GM21529 (cell line): ENCODE measurements around the gene KSR2.
"Not testable (repeated sequence)": the region's sequence is repeated elsewhere in the genome, so short reads cannot be mapped to it uniquely, and the experiment has no call there.

Source experiments
- ATAC-seq: cut with Tn5 transposase; IDR thresholded peaks from one replicate; pipeline ENCODE4 v1.9.1; 2021; ENCODE audit not compliant: unreplicated experiment

Gene KSR2

DNA sequence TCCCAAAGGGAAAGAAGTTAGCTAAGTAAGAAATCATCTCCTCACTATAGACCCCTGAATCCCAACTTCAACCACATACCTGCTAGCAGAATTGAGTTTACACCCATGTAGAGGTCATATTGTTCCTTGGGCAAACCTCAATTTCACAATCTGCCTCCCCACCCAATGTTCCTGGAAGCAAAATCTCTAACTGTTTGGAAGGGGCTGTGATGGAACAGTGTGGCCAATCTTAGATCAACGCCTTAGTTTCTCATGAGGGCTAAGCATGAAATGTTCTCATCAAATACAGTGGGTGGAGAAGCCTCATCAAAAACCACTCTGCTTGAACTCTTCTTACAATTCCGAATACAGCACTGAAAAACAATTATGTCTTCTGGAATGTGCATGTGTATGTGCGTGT, 323.3 kb downstream of the KSR2 start:
- ATAC-seq = no peak

DNA sequence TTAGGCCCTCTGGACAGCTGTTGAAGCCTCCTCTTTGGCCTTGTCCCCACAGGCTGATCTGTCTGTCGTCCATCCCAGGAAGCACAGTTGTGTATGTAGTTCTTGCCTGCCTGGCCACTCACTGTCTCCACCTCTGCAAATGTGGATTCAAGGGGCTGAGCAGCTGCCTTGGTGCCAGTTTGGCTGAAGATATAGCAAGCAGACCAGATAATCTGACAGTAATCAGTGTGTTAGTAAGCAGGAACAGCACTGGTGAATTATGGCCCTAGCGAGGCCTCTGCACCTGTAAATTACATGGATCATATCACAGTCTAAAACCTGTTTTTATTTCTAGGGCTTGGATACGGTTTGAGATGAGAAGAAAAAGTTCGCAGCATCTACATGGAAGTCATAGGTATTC, 324.8 kb downstream of the KSR2 start:
- ATAC-seq = no peak

DNA sequence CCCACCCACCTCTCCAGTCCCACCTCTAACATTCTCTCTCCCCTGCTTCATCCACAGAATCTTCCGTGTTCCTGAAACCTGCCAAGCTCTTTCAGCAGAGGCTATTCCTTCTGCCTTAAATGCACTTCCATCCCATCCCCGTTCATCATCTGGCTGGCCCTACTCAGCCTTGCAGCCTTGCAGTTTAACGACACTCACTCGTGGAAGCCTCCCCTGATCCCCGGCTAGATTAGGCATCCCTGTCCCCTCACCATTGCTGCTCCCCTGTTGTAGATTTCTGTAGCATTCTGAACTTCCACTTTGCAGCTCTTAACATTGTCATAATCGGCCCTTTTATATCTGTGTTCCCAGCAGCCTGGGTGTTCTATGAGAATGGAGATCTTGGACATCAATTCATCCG, 326.9 kb downstream of the KSR2 start:
- no peak for ATAC-seq

DNA sequence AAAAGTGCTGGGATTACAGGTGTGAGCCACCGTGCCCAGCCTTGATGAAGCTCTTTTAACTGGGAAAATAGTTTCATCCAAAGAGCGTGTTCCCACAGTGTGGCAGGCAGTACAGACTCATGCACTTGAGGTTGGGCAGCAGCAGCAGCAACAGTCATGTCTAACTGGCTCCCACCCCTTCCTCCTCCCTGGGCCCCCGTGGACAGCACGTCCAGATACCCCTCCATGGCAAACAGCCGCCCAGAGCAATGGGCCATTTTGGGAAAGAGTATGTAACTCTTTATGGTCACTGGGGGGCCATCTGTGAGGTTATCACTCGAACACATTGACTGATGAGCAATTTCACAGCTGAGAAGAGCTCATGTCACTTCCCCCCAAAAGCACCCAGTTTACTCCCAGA, 328.3 kb downstream of the KSR2 start:
- no peak for ATAC-seq

DNA sequence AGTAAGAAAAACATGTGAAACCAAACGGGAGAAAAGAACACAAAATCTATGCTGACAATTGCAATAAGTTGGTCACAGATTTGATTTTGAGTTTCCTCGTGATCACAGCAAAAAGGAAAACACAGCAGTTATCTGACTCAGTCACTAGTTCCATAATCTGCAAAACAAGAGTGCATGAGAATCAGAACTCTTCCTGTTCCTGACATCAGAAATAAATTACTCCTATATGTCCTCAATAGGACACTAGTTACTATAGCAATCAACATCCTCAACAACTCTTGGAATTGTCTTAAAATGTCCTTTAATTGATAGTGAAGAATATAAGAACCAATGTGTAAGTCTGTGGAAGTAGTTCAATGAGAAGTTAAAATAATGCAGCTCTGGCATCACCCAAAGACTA, 339.3 kb downstream of the KSR2 start:
- no peak for ATAC-seq

DNA sequence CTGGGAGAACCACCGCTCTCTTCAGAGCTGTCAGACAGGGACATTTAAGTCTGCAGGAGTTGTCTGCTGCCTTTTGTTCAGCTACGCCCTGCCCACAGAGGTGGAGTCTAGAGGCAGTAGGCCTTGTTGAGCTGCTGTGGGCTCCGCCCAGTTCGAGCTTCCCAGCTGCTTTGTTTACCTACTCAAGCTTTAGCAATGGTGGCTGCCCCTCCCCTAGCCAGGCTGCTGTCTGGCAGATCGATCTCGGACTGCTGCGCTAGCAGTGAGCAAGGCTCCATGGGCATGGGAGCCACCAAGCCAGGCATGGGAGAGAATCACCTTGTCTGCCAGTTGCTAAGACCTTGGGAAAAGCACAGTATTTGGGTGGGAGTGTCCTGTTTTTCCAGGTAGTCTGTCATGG, 340.1 kb downstream of the KSR2 start:
- not testable (repeated sequence) for ATAC-seq

DNA sequence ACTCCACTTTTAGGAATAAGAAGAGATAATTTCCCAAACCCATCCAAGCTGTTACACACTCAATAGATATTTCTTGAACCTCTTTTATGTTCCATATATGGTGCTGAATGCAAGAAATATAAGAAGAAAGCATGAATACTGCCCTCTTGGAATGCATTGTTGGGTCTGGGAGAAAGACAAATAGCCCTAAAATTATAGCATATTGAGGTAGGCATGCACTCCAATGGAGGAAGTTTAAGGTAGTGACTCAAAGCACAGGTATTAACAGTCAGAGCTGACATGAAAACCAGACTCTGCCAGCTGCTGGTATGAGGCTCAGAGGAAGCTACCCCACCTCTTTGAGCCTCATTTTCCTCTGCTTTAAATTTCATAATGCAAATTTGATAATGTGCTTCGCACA, 346.0 kb downstream of the KSR2 start:
- ATAC-seq = no peak

DNA sequence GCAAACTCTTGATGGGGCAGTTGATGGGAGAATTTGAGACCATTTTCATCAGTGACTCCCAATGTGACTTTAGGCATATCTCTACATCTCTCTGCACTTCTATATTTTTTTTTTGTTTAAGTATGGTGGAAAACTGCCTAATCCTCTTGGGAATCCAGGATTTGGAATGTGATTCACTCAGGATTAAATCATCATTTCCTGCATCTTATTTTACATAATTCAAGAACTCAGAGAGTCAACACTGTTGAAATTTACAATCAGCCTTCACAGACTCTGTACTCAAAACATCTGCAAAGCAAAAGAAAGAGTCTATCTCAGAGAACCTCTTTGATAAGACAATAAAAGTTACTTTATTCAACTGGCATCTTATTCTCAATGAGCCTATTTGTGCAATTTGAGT, 346.7 kb downstream of the KSR2 start:
- no peak for ATAC-seq

DNA sequence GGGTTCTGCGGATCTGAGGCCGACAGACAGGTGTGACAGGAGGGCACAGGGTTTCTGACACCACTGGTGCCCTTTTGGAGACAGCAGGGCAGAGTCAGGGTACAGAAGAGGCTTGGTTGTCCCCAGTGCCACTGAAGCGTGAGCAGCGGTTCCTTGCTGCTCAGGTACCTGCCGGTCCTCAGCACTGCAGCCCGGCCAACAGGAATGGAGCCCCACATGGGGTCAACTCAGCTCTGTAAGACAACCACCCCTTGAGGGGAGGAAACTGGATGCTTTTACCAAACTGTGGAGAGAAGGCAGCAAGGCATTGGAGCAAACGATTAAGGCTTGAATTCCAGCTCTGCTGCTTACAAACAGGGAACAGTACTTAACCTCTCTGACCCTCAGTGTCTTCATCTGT, 361.0 kb downstream of the KSR2 start:
- no peak for ATAC-seq

DNA sequence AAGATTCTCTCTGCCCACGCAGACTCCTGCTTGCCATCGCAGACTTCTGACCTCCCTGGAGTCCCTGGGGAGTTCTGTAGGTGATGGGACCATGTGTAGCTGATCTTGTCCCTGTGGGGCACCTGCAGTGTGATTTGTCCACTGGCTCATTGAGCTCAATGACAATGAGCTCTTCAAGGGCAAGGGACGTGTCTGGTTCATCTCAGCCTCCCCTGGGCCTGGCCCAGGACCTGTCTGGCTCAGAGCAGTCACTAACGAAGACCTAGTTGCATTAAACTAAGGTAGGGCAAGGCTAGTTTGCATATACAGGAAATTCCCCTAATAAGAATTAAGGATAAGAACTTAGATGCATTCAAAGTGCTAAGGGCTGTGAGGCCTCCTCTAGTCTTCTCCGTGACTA, 361.8 kb downstream of the KSR2 start:
- ATAC-seq = no peak

DNA sequence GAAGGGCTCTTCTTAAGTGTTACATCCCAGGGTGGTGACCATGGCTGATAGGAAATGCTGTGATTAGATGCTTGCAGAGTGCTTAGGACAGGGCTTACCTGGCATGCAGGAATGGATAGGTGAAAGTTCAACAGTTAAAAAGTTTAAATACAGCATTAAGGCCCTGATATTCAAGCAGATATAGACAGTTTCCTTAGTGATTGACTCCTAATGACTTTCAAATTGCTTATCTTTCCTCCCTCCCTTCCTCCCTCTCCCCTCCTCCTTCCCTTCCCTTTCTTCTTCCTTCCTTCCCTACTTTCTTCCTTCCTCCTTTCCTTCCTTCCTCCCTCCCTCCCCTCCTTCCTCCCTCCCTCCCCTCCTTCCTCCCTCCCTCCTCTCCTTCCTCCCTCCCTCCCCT, 362.8 kb downstream of the KSR2 start:
- no peak for ATAC-seq

DNA sequence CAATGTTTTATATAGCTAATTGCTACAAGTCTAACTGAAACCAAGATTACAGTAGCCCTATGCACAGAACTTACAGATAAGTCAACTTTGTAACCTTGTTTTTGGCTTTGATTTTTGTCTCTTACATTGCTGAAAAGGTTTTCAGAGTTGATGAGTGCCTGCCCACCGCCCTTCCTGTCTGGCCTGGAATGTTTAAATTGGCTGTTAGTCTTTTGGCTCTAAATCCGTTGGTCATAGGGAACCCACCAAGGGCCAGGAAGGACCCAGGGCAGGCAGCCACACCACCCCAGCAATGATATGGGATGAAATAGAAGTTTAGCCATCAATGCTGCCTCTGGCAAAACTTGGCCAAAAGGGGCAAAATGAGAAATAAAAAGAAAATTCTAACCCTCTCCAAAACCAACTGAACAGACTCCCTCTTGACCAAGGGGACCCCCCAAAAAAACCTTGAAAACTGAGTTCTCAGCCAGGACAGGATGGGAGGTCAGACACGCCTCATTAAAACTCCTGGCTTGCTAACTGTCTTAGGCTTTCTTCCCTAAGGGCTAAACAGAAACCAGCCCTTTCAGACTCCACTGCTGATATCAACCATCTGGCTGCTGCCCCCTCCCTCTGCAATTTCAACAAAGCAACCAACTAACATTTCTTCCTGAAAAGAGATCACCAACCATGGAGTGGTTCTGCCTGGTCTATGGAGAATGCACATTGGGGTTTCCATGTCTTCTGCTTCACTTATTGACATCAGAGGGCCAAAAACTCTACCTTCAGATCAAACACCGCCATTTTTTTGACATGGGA, 365.3 kb downstream of the KSR2 start:
- no peak for ATAC-seq

DNA sequence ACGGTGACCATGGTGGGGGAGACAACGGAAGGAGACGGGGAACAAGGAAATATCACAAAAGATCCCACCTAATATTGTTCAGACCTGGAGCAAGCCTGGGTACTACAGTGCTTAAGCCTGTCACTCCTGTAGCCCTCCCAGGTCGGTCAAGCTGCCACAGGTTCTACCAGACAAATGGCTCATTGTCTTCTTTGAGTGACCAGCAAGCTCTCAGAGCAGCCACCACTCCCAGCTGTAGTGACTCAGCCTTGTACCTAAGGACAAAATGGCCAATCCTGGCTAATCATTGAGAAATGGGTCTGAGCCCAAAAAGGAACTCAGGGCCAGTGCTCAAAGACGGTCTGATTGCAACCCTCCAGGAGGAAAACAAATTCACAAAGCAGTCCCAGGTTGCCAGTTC, 368.9 kb downstream of the KSR2 start:
- no peak for ATAC-seq

DNA sequence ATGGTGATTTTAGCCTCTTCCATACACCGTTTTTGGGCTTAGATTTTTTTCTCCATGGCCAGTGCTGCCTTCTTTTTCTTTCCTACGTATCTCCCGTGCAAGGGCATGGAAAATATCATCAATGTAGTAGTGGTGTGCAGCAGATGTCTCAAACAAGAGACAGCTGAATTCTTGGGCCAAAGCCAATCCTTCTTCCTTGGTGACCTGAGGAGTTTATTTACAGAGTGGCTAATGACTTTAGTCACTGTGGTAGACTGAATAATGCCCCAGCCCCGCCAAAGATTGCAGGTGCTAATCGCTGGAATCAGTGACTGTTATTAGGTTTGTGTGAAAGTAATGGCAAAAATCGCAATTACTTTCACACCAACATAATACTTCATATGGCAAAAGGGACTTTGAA, 371.8 kb downstream of the KSR2 start:
- ATAC-seq = no peak

DNA sequence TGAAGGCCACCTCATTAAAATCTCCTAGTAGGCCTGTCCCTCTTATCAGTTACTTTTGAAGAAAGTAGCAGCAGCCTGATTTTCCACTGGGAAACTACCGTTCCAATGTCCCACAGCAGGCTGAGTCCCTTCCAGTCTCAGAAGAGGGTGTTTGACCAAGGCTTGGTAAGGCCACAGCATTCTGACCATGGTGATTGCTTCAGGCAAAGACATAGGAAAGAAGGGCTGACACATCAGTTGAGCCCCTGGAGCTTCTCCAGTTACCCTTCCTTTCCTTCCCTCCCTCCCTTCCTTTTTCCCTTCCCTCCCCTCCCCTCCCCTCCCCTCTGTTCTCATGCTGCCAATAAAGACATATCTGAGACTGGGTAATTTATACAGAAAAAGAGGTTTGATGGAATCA, 373.0 kb downstream of the KSR2 start:
- ATAC-seq = no peak

DNA sequence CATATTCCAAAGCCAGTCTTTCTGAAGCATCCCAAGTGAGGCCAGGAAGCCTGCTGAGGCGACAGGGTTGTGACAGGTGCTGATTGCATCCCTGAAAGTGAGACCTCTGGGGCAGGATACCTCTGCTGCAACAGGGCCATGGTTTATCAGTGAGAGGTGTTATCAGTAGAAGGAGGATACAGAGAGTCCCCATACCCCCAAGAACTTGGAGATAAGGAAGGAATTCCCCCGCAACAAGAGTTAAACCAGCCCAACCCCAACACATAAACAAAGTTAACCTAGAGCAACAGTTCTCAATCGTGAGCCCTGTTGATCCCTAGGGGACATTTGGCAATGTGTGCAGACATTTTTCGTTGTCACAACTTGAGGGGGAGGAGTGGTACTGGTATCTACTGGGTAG, 374.3 kb downstream of the KSR2 start:
- ATAC-seq = no peak

DNA sequence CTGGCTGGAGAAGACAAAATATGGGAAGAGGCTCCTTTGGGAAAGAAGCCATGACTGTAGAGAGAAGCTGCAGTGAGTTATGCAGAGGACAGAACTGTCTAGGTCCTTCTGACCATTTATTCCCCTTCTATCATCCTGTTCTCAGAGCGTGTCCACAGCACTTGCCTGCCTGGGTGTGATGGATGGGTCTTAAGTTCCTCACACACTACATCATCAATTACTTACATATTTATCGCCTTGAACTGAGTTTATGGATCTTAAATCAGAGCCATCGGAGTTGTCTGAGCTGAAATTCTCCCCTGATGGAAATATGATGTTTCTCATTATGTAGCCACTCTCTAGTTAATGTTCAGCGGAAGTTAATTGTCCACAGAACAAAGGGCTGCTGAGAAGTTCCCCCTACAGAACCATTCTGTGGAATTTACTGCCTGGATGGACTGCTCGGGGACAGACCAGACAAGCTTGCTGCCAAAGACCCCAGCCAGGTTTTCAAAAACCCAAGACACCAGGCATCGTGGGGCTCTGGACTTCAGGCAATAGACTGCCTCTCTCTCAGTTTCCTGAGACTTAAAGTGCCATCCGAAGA, 374.9 kb downstream of the KSR2 start:
- no peak for ATAC-seq

DNA sequence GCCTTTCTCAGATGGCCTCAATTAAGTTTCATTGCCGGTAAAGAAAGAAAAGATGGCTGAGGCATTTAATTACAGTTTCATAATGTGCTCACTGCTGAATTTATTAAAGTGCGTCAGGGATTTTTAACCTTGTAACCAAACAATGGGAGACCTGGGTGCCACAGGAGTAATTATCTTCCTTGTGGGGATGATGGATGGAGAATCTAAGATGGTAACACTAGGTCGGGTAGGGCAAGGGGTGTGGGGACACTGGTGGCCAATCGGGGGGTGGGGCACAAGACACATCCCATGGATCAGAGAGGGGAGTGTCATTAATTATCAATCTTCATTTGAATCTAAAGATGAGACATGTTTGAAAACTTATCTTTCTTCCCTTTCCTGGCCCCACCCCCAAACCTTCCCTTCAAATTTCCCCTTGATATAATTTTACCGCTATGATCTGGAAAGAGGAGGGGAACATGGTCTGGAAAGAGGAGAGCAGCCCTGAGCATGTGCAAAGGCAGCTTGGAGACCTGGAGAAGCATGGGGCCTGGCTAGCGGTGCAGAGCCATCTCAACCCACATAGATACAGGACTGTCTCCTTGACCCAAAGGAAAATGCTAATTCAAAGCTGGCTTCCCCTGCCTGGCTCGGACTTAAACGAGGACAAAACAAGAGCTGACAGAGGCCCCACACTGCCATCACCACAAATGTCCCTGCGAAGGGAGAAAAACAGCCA, 376.0 kb downstream of the KSR2 start:
- no peak for ATAC-seq

DNA sequence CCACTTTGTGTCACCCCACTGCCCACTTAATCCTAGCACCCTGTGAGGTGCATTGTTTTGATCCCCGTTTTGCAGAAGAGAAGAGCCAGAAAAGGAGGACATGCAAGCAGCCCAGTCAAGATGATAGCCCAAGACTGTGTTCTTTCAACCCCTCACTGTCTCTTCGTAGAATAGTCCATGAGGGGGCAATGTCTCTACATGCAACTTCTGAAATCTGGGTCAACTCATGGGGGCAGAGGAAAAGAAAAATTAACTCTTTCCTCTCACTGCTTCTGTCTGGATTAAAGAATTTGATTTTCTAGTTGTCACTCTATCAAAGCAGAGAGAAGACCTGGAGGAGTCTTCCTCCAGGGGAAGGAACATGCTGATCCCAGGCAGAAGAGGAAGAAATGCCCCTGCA, 377.8 kb downstream of the KSR2 start:
- ATAC-seq = no peak

DNA sequence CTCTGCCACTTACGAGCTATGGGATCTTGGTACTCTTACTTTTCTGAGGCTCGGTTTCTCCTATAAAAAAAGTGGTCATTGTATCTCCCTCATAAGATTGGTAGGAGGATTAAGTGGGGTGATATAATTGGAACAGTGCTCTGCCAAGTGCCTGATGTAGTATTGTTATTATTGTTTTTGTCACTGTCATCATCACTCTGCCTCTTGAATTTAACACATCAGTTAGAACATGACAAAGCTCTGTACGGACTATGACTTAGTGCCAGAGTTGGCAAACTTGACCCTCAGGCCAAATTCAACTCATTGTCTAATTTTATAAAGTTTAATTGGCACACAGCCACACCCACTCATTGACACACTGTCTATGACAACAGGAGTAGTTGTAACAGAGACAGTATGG, 378.4 kb downstream of the KSR2 start:
- ATAC-seq = no peak

DNA sequence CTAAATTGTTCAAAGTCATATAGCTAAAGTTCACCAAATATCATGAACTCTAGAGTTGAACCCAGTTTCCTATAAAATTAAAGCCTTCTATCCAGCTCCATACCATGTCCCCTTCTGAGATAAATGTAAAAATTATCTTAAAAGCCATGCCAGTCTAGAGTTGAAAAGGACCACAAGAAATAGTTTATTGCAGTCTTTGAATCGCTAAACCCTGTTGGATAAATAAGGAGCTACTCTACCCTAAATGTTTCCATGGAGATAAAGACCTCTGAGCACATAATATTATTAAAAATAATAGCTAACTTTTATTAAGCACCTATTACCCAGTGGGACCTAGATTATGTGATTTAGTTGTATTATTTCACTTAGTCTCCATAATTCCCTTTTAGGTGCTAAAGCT, 379.8 kb downstream of the KSR2 start:
- no peak for ATAC-seq

DNA sequence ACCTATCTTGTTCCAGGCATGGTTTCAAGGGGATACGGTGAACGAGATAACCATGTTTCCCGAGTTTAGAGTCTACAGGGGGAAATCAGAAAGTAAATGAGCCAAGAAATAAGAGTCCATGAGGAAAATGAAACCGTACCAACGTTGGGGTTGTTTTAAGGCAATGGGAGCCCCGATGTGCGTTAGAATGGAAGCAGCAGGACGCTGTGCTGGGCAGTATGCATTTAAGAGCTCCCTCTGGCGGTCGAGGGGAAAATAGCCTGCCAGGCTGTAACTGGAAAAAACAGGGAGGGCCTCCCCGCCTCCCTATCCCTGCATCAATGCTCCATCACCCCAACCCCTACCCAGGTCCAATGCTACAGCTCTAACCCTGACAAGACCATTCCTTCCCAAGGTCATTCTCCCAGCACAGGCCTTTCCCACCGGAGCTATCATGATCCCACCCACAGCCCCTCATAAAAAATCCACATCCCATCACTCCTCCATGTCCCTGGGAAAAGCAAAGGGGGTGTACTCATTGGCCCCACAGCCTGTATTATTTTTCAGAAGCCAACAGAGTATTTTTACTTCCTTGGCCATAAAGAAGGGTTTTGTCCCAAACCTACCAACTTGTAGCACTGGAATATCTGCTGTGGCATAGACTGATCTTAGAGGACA, 381.0 kb downstream of the KSR2 start:
- ATAC-seq = no peak
